Endothelial cell of umbilical vein (primary cell): Measurements from ENCODE around the gene SV2A. TPM values are rescaled to one million over a fixed set of nuclear protein-coding genes. Genes with fewer than 3 reads are reported as not detected.

ENCODE experiments used
- BruUV-seq: library from RNA; stranded (reverse); fragments of 400-500 nt; replicated peaks from 2 replicates; lab custom pipeline; 2021; lab: Mats Ljungman, UMichigan
- CTCF ChIA-PET: fragments of 300-600, 350-600 bp; sonication (Branson Sonifier 250); formaldehyde crosslinking; loops from one replicate; lab custom pipeline; 2021; ENCODE audit warnings: antibody characterized with exemption, inconsistent platforms; lab: Charles Lee
- POLR2A ChIA-PET: fragments of 300-600, 350-600 bp; sonication (Branson Sonifier 250); formaldehyde crosslinking; loops from one replicate; lab custom pipeline; 2021; ENCODE audit warnings: antibody characterized with exemption, inconsistent platforms; lab: Charles Lee
- DNase-seq: peaks from one replicate; pipeline ENCODE4 v3.0.0-alpha.2; 2011; ENCODE audit warnings: low read depth, low spot score
- FAIRE-seq: peaks from 2 replicates; lab custom pipeline; 2011; peaks lifted over from hg19 to GRCh38; lab: Jason Lieb, UNC
- H2AFZ ChIP-seq: 2 replicates; pipeline ENCODE4 v1.6.0; 2012; ENCODE audit warnings: low read depth, low read length, control low read depth, inconsistent platforms
- H3K27ac ChIP-seq: 2 replicates; pipeline ENCODE4 v1.5.1; 2011; ENCODE audit warnings: low read depth, mild to moderate bottlenecking, control low read depth, low read length, moderate library complexity; ENCODE audit not compliant: insufficient read depth
- H3K27me3 ChIP-seq, 2 experiments: 2 replicates each; pipeline versions ENCODE4 v1.6.0 to v1.6.1; 2011; ENCODE audit warnings: low read length in 2 of 2, mixed read lengths in 1 of 2; ENCODE audit not compliant: control insufficient read depth in 2 of 2, insufficient read depth in 2 of 2
- H3K36me3 ChIP-seq, 2 experiments: 2 replicates in 1 of 2; 3 replicates in 1 of 2; pipeline ENCODE4 v1.5.1; 2011; ENCODE audit warnings: low read length in 2 of 2, mild to moderate bottlenecking in 1 of 2, moderate library complexity in 1 of 2; ENCODE audit not compliant: control insufficient read depth in 2 of 2, insufficient read depth in 2 of 2; ENCODE audit errors: extremely low read depth in 1 of 2
- H3K4me1 ChIP-seq: 3 replicates; pipeline ENCODE4 v1.5.1; 2011; ENCODE audit warnings: mild to moderate bottlenecking, low read length; ENCODE audit not compliant: control insufficient read depth, insufficient read depth; ENCODE audit errors: extremely low read depth
- H3K4me2 ChIP-seq: 2 replicates; pipeline ENCODE4 v1.6.1; 2011; ENCODE audit warnings: low read length, control low read depth, mixed read lengths; ENCODE audit not compliant: insufficient read depth
- H3K4me3 ChIP-seq, 3 experiments: fragments of 200-600 bp in 1 of 3; sonication (generic), shearing (Covaris generic) in 1 of 3; replicated peaks in 1 of 3; 2 replicates each; pipeline ENCODE4 v1.5.1; 2011 to 2016; ENCODE audit warnings: control low read depth in 3 of 3, low read length in 3 of 3, mild to moderate bottlenecking in 2 of 3, inconsistent platforms in 1 of 3, low read depth in 1 of 3, moderate library complexity in 1 of 3; ENCODE audit not compliant: insufficient read depth in 1 of 3
- H3K79me2 ChIP-seq: 2 replicates; pipeline ENCODE4 v1.6.0; 2012; ENCODE audit warnings: low read length, inconsistent platforms; ENCODE audit not compliant: control insufficient read depth, insufficient read depth
- H3K9ac ChIP-seq: replicated peaks from 2 replicates; pipeline ENCODE3; 2011; ENCODE audit warnings: low read length, control low read depth; ENCODE audit not compliant: insufficient read depth; ENCODE audit errors: extremely low read depth
- H3K9me1 ChIP-seq: replicated peaks from 3 replicates; pipeline ENCODE4 v1.6.0; 2011; ENCODE audit warnings: mild to moderate bottlenecking, low read length; ENCODE audit not compliant: control insufficient read depth, insufficient read depth; ENCODE audit errors: extremely low read depth
- H3K9me3 ChIP-seq: replicated peaks from 2 replicates; pipeline ENCODE4 v1.5.1; 2012; ENCODE audit warnings: low read length, inconsistent platforms; ENCODE audit not compliant: control insufficient read depth, insufficient read depth
- H4K20me1 ChIP-seq: replicated peaks from 2 replicates; pipeline ENCODE3; 2011; ENCODE audit warnings: mild to moderate bottlenecking, low read length; ENCODE audit not compliant: control insufficient read depth, insufficient read depth; ENCODE audit errors: extremely low read depth
- CTCF ChIP-seq, 2 donors: IDR thresholded peaks; 1 replicate in 1 of 2; 2 replicates in 1 of 2; pipeline ENCODE4 v1.5.1; 2011; ENCODE audit warnings: low read length in 2 of 2, mild to moderate bottlenecking in 2 of 2, moderate library complexity in 2 of 2, control low read depth in 1 of 2, inconsistent platforms in 1 of 2, low read depth in 1 of 2; ENCODE audit not compliant: insufficient read depth in 1 of 2; ENCODE audit errors: extremely low read depth in 1 of 2
- FOS ChIP-seq: IDR thresholded peaks from 2 replicates; pipeline ENCODE4 v1.6.1; 2011; ENCODE audit warnings: mild to moderate bottlenecking, low read length, moderate library complexity, borderline replicate concordance; ENCODE audit not compliant: insufficient read depth
- POLR2AphosphoS5 ChIP-seq: IDR thresholded peaks from 2 replicates; pipeline ENCODE4 v1.6.1; 2012; ENCODE audit warnings: low read depth, mild to moderate bottlenecking, control low read depth, low read length, moderate library complexity; ENCODE audit not compliant: insufficient read depth
- dilution Hi-C: fragments of 300-500 bp; cut with MboI; formaldehyde crosslinking; loops from one replicate; pipeline ENCODE4 v1.15.0; 2019; ENCODE audit warnings: low sequenced_read_pairs; ENCODE audit not compliant: extremely low pct_ligation_motif_present
- intact Hi-C: fragments of 100-400 bp; cut with micrococcal nuclease; formaldehyde crosslinking; loops from one replicate; pipeline ENCODE4 v1.10.0; 2022
- polyA plus RNA-seq, 4 experiments: library from polyadenylated mRNA; depleted of rRNA in 3 of 4; stranded (reverse) in 3 of 4; unstranded in 1 of 4; fragments of >200 nt; gene quantifications; 2 replicates each; pipeline versions ENCODE4 v1.2.1 to v1.2.3, GENCODE V29; 2011 to 2012; ENCODE audit warnings: missing spikeins in 1 of 4
- total RNA-seq: library from RNA; stranded (reverse); gene quantifications from 2 replicates; pipeline ENCODE4 v1.2.3, GENCODE V29; 2021

Gene SV2A
- total and polyA plus RNA-seq, 2 donors (not counting 3 experiments of a cell fraction or from before 2014, with no cell fraction given): 2.9 to 5.4 TPM

DNA sequence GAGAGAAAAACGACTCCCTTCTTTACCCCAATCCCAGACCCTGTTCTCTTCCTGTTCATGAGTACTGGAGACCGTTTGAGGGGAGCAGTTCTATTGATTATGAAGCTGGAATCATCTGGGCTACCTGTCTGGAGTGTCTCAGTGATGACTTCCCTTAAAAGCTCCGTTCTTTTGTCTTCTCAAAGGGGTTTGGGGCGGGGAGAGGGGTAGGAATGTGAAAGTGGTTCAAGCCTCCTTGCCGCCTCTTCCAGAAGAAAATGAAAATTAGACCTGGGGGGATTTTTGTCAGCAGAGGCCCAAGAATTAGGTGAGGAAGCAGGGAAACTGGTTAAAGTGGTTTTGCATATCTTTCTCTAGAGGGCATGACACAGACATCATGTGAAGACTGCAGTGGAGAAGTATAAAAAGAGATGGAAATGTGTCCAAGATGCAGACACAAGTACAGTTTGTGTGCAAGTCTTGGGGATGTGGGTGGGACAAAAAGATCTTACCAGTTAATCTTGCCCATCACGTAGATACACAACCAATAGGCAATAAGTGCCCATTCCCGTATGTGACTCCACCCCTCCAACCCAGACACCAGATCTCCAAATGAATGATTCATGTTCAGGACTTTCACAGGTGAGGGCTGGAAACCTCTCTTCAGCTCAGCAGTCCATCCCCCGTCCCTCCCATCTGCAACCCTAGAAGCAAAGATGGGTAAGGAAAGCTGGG lies 19.5 kb upstream of the SV2A start:
- no TSS peak for BruUV-seq
- H2AFZ ChIP-seq: peak overlapping the region; percentile 32
- CTCF ChIA-PET: interaction anchor here (0.8 to 1.2 kb wide), 3 partner anchors 9 to 49 kb away, joined by 3 to 4 read pairs (median 3); a partner anchor contains a TSS

More for the DNA sequence above, 19.5 kb upstream of the SV2A start:
- POLR2A ChIA-PET: interaction anchor here (2.0 kb wide), 1 partner anchor 49 kb away, joined by 6 read pairs; a partner anchor contains a TSS
- peaks cover 33% of the 10 kb centered on the region for H3K4me1 ChIP-seq
- FAIRE-seq: peak; percentile 68
- H3K4me3 ChIP-seq: peak overlapping the region; percentile 29 to 47 (median 45)
- peak; percentile 0 for TF ChIP-seq POLR2AphosphoS5
- TF ChIP-seq FOS: no peak
- TF ChIP-seq CTCF (IDR thresholded peaks at IDR 0.05; ENCODE audit: extremely low read depth in 1 of 2, insufficient read depth in 1 of 2, low read depth in 1 of 2, low read length in 2 of 2): no peak
- no peaks in the 10 kb centered on the region for H3K9me3 ChIP-seq
- no peak overlapping the region for H3K27ac ChIP-seq
- dilution Hi-C loops (no loop called here), intact Hi-C loops (no loop called here)
- H3K4me2 ChIP-seq: peak overlapping the region; percentile 75
- H3K27me3 ChIP-seq: no peaks in the 10 kb centered on the region
- H3K79me2 ChIP-seq: no peaks in the 10 kb centered on the region
- no peaks in the 10 kb centered on the region for H3K36me3 ChIP-seq
- peak; percentile 36 for DNase-seq
- no peaks in the 10 kb centered on the region for H3K9me1 ChIP-seq
- H3K9ac ChIP-seq: no peak overlapping the region
- no peaks in the 10 kb centered on the region for H4K20me1 ChIP-seq
